GM12891 (cell line): Measurements from ENCODE around the gene RSPH3.

Experiments used
- PAX5 ChIP-seq: IDR thresholded peaks from 2 replicates; pipeline ENCODE4 v1.6.1; 2011; ENCODE audit warnings: low read length, moderate library complexity, mild to moderate bottlenecking; ENCODE audit not compliant: insufficient read depth, severe bottlenecking
- POLR2A ChIP-seq: IDR thresholded peaks from 2 replicates; pipeline ENCODE4 v1.6.1; 2011; ENCODE audit warnings: low read depth, low read length, control low read depth
- POLR2AphosphoS5 ChIP-seq: IDR thresholded peaks from 2 replicates; pipeline ENCODE4 v1.6.1; 2011; ENCODE audit warnings: low read depth, low read length, control low read depth
- POU2F2 ChIP-seq: IDR thresholded peaks from 2 replicates; pipeline ENCODE4 v1.6.1; 2011; ENCODE audit warnings: low read depth, mild to moderate bottlenecking, control low read depth, low read length, moderate library complexity
- SPI1 ChIP-seq: IDR thresholded peaks from 2 replicates; pipeline ENCODE4 v1.6.1; 2011; ENCODE audit warnings: low read depth, low read length, control low read depth
- TAF1 ChIP-seq: IDR thresholded peaks from 2 replicates; pipeline ENCODE4 v1.6.1; 2011; ENCODE audit warnings: low read depth, low read length, control low read depth

DNA sequence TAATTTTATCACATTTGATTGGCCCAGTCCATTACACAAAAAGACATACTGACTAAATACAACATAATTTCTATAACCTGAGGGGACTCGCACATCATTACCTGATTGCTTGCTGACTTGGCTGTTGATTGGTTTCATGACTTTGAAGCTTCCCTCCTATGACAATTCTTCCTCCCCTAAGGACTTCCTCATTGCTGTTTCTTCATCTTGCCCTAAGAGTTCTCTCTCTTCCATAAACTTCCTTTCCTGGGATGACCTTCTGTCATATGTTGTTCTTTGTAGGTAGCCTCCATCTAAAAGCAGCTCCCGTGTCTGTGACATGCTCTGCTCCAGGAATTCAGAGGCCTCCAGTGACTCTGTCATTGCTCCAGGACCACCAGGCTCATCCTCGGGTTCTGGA lies 22.6 kb downstream of the RSPH3 start:
- TF ChIP-seq POLR2A (no peak), POLR2AphosphoS5 (no peak), TAF1 (no peak), SPI1 (no peak), POU2F2 (no peak), PAX5 (no peak)
